Loucy (cell line): ENCODE results near the gene PFKFB4.

Experiments used
- EZH2phosphoT487 ChIP-seq: fragments of 200-600 bp; IDR thresholded peaks from 2 replicates; pipeline ENCODE4 v1.6.1; 2018; ENCODE audit warnings: antibody characterized with exemption, mild to moderate bottlenecking, moderate library complexity, borderline replicate concordance
- TF ChIP-seq, protein P1 (sequence below): fragments of 200-600 bp; sonication (generic); conservative IDR thresholded peaks from 2 replicates; pipeline ENCODE4 v1.5.1; 2014; ENCODE audit warnings: mild to moderate bottlenecking, antibody characterized with exemption, low read length

DNA sequence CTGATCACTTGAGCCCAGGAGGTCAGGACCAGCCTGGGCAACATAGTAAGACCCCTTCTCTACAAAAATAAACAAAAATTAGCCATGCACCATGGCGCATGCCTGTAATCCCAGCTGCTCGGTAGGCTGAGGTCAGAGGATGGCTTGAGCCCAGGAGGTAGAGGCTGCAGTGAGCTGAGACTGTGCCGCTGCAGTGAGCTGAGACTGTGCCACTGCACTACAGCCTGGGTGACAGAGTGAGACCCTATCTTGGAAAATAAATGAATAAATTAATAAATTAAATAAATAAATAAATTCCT lies 63.5 kb downstream of the PFKFB4 start:
- TF ChIP-seq, protein P1, sequence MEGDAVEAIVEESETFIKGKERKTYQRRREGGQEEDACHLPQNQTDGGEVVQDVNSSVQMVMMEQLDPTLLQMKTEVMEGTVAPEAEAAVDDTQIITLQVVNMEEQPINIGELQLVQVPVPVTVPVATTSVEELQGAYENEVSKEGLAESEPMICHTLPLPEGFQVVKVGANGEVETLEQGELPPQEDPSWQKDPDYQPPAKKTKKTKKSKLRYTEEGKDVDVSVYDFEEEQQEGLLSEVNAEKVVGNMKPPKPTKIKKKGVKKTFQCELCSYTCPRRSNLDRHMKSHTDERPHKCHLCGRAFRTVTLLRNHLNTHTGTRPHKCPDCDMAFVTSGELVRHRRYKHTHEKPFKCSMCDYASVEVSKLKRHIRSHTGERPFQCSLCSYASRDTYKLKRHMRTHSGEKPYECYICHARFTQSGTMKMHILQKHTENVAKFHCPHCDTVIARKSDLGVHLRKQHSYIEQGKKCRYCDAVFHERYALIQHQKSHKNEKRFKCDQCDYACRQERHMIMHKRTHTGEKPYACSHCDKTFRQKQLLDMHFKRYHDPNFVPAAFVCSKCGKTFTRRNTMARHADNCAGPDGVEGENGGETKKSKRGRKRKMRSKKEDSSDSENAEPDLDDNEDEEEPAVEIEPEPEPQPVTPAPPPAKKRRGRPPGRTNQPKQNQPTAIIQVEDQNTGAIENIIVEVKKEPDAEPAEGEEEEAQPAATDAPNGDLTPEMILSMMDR = no peak
- TF ChIP-seq EZH2phosphoT487 = no peak
